GM19351 (cell line): Measurements from ENCODE around the gene KCNQ1.

Source experiments
- ATAC-seq: cut with Tn5 transposase; IDR thresholded peaks from one replicate; pipeline ENCODE4 v1.9.1; 2021; ENCODE audit warnings: mild to moderate bottlenecking, moderate library complexity; ENCODE audit not compliant: unreplicated experiment

KCNQ1 gene

GRCh38 chr11:2423157-2424025 is 21.4 kb upstream of the KCNQ1 start:
- ATAC-seq: no peak

GRCh38 chr11:2424811-2425495 is 19.9 kb upstream of the KCNQ1 start:
- no peak for ATAC-seq

- no peak for ATAC-seq
Observed at GRCh38 chr11:2425506-2425905, 19.3 kb upstream of the KCNQ1 start.

- no peak for ATAC-seq
Observed at GRCh38 chr11:2426221-2426620, 18.6 kb upstream of the KCNQ1 start.

- no peak for ATAC-seq
Observed at GRCh38 chr11:2426826-2427521, 17.8 kb upstream of the KCNQ1 start.

- ATAC-seq: no peak
Observed at GRCh38 chr11:2427721-2428321, 17.0 kb upstream of the KCNQ1 start.

- no peak for ATAC-seq
Observed at GRCh38 chr11:2428322-2428795, 16.4 kb upstream of the KCNQ1 start.

GRCh38 chr11:2431395-2431794 is 13.4 kb upstream of the KCNQ1 start:
- ATAC-seq: no peak

GRCh38 chr11:2432171-2432621 is 12.6 kb upstream of the KCNQ1 start:
- ATAC-seq: no peak

- ATAC-seq: no peak
Observed at GRCh38 chr11:2432628-2433071, 12.2 kb upstream of the KCNQ1 start.

GRCh38 chr11:2433106-2433925 is 11.5 kb upstream of the KCNQ1 start:
- ATAC-seq: no peak

GRCh38 chr11:2434008-2434407 is 10.8 kb upstream of the KCNQ1 start:
- ATAC-seq: no peak

GRCh38 chr11:2434506-2435255 is 10.1 kb upstream of the KCNQ1 start:
- ATAC-seq: no peak

- ATAC-seq: no peak
Observed at GRCh38 chr11:2435288-2436012, 9.4 kb upstream of the KCNQ1 start.

GRCh38 chr11:2436013-2436520 is 8.7 kb upstream of the KCNQ1 start:
- no peak for ATAC-seq

GRCh38 chr11:2436521-2437031 is 8.2 kb upstream of the KCNQ1 start:
- no peak for ATAC-seq

GRCh38 chr11:2437516-2437915 is 7.3 kb upstream of the KCNQ1 start:
- ATAC-seq: no peak

- no peak for ATAC-seq
Observed at GRCh38 chr11:2439820-2440219, 5.0 kb upstream of the KCNQ1 start.
